GM19023 (cell line): ENCODE measurements around the gene PSMF1.

Source experiments
- ATAC-seq: cut with Tn5 transposase; IDR thresholded peaks from one replicate; pipeline ENCODE4 v1.9.1; 2021; ENCODE audit warnings: mild to moderate bottlenecking, moderate library complexity; ENCODE audit not compliant: unreplicated experiment

PSMF1 gene

DNA sequence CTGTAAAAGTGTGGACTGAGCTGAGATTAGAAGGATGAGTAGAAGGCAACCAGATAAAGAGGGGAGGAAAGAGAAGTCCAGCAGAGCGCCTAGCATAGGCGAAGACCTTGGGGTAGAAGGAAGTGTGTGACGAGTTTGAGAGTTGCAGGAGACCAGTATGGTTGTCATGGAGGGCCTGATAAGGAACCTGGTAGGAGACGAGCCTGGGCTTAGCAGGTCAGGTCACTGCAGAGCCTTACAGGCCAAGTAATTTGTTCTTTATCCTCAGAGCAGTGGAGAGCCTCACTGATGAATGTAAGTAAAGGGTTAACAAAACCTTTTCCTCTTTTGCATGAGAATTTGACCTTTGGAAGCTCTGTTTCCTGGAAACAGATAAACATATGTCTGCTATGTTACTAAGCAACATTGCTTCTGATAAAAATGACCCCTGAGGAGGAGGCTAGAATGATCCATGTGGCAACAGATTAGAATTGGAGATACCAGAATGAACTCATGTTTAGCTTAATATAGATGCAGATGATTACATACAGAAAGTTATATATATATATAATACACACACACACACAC lies 69.3 kb downstream of the PSMF1 start:
- ATAC-seq, result no peak

DNA sequence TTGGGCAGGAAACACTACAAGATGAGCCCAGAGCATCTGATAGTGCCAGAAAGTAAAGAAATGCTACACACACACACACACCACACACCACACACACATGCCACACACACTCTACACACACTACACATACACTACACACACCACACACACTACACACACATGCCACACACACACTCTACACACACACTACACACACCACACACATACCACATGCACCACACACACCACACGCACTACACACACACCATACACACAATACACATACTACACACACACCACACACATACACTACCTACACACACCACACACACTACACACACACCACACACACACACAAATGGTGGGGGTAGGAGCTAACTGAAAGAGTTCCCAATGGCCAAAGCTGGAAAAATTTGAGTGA lies 69.9 kb downstream of the PSMF1 start:
- no peak for ATAC-seq

- ATAC-seq, result no peak
Observed at GRCh38 chr20:1189827-1190226, 71.4 kb downstream of the PSMF1 start.

DNA sequence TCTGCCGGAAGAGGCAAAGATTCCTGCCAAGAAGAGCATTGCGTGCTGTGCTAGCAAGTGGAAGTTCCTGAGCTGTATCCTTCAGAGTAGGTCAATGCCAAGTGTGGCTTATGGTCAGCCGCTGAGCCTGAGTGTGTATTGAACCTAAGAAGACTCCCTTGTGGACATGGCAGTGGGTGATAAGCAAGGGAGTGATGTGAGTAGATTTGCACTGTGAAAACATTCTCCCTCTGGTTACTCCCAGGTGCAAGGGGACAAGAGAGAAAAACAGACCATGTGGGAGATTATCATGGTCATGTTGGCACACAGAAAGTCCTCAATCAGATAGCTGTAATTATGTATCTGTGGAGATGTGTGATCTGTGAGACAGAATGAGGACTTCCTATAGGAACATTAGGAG lies 72.4 kb downstream of the PSMF1 start:
- no peak for ATAC-seq

DNA sequence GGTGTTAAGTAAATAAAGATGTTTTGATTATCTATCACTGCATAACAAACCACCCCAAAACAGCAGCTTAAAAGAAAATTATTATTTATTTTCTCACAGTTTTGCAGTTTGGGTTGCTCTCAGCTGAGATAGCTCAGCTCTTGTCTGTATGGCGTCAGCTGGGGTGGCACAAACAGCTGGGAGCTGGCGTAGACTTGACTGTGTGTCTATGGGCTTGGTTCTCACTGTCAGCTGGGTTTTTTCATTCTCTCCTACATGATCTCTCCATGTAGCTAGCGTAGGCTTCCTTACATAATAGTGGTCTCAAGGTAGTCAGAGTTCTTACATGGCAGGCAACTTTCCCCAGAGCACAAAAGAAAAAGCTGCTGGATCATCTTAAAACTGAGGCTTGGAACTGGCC lies 72.9 kb downstream of the PSMF1 start:
- ATAC-seq, result no peak

- no peak for ATAC-seq
Observed at GRCh38 chr20:1195226-1195625, 76.8 kb downstream of the PSMF1 start.

DNA sequence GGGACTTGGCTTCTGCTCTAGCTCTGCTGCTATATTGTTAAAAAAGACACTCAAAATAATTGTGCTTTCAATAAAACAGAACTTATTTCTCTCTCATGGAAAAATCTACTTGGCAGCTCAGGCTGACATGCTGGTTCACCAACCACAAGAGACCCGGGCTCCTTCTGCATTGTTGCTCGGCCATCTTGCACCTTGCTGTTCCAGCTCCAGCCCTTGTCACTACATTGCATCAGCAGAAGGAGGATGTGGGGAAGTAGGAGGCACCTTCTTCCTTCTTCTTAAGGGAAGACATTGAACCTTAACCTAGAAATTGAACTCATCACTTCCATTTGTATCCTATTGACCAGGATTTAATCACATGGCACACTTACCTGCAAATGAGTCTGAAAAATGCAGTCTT lies 78.2 kb downstream of the PSMF1 start:
- no peak for ATAC-seq

GRCh38 chr20:1197801-1198200 lies 79.4 kb downstream of the PSMF1 start:
- ATAC-seq, result no peak

DNA sequence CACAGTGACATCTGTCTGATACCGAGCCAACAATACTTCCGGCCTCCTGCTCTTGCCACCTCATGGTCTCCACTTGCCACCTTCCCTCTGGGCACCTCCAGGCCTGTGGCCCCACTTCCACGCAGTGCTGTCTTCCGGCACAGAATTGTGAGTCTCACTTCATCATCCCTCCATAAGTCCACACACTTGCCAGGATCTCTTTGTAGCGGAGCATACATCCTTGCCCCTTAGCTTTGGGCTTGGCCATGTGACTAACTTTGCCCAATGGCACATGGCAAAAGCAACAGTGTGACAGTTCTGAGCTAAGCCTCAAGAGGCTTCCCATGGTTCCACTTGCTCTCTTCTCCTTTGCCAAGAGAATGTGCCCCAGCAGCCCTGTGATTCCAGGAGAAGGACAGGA lies 80.3 kb downstream of the PSMF1 start:
- ATAC-seq, result no peak

GRCh38 chr20:1199212-1199873 lies 80.9 kb downstream of the PSMF1 start:
- ATAC-seq, result no peak

- no peak for ATAC-seq
Observed at GRCh38 chr20:1199964-1200363, 81.6 kb downstream of the PSMF1 start.

DNA sequence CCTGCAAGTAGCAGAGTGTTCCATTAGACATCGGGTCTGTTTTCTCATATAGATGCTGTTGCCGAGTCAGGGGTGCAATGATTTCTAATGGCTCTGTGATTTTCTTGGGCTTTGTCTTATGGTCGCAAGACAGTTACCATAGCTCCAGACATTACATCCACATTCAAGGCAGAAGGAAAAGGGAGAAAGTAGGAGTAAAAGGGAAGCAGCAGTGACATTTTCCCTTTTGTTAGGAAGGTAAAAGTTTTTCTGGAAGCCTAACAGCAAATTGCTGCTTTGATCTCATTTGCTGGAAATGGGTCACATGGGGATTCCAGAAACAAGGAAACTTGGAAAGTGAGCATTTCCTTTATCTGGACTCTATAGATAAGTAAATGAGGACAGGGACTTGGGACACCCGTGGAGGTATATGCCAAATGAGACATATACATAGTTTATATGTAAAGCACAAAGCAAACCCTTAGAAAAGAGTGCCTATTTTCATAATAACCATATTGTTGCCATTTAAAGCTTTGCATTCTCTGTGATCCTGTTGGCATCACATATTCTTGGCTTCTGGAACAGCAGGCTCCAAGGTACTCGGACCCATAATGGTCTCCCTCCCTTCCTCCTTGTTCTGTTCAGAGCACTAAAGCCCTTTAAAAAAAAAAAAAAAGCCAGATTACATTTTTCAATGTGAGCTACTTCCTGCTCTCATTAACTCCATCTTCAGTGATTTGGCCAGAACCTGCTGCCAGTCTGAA lies 84.5 kb downstream of the PSMF1 start, which contains the start of gene C20orf202:
TSS of gene C20orf202 (plus strand) at position 693 of the 743 bp plus-strand sequence. CDS start 132 bp downstream, outside the sequence.
- ATAC-seq, result no peak

GRCh38 chr20:1203630-1204029 lies 85.2 kb downstream of the PSMF1 start:
- no peak for ATAC-seq

DNA sequence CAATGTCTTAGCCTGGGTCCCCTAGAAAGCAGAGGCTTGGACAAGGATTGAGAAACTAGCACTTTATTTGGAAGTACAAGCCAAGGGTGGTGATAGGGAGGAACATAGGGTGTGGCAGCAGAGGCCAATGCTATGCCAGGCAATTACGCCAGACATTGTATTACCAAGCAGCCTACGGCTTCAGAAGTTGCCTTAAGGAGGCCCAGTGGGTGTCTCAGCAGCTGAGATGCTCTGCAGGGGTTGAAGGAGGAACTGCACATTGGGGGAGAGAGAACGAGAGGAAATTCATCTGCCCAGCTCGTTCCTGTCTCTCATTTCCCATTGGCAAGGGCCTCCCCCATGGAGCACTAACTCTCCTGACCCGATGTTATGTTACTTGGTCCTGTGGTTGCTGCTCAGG lies 85.7 kb downstream of the PSMF1 start:
- no peak for ATAC-seq

- ATAC-seq, result no peak
Observed at GRCh38 chr20:1204576-1204975, 86.2 kb downstream of the PSMF1 start.

DNA sequence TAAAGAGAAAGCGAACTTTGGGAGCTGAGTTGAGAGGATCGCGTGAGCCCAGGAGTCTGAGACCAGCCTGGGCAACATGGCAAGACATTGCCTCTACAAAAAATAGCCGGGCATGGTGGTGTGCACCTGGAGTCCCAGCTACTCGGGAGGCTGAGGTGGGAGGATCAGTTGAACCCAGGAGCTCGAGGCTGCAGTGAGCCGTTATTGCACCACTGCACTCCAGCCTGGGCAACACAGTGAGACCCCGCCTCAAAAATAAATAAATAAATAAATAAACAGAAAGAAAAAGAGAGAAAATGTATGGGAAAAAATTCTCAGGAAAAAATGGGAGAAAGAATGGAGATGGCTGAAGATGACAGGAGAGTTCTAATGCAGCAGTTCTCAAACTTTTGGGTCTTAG lies 87.4 kb downstream of the PSMF1 start:
- ATAC-seq, result no peak

DNA sequence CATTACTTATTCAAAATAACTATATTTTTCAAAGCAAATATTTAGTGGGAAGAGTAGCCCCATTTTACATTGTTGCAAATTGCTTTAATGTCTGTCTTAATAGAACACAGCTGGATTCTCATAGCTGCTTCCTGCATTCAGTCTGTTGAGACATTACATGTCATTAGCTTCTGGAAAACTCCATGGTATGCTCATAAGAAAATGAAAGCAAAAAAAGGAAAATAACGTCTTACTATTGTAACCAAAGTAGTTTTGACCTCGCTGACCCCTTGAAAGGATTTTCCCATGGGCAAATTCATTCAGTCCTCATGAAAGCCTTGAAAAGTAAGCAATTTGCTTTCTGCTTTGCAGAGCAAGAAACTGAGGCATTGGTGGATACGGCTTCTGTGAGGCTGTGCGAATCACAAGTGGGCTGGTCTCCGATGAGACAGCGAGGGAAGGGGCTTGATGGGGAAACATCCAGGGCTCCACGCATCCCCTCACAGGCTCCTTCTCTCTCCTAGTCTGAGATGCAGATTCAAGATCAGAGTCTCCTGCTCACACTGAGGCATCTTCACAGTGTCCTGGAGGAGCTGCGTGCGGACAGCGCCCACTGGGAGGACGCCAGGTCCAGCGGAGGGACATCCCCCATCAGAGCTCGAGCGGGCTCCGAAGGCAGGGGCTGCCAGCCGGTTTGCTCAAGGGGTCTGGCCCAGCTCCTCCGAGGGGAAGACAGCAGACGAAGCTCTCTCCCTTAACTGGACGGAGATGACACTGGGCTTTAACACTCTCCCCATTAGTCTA lies 88.2 kb downstream of the PSMF1 start:
- ATAC-seq, result no peak

GRCh38 chr20:1207293-1207878 lies 89.0 kb downstream of the PSMF1 start:
- ATAC-seq, result no peak

- ATAC-seq, result no peak
Observed at GRCh38 chr20:1209447-1210387, 91.3 kb downstream of the PSMF1 start.

GRCh38 chr20:1210501-1210900 lies 92.1 kb downstream of the PSMF1 start:
- ATAC-seq, result no peak
